Panc1 (cell line): ENCODE results near the gene CFAP20DC.

Experiments used
- POLR2AphosphoS5 ChIP-seq: IDR thresholded peaks from 2 replicates; pipeline ENCODE4 v1.6.1; 2012; ENCODE audit warnings: mild to moderate bottlenecking, low read depth, low read length, moderate library complexity
- SIN3A ChIP-seq: IDR thresholded peaks from 2 replicates; pipeline ENCODE4 v1.6.1; 2012; ENCODE audit warnings: low read depth, mild to moderate bottlenecking, low read length, moderate library complexity, borderline replicate concordance; ENCODE audit not compliant: insufficient read depth
- TCF7L2 ChIP-seq: IDR thresholded peaks from 2 replicates; pipeline ENCODE4 v1.6.1; 2011; ENCODE audit warnings: mild to moderate bottlenecking, low read depth, low read length, inconsistent platforms
- TF ChIP-seq, protein P1 (sequence below): fragments of 450-650 bp; IDR thresholded peaks from 2 replicates; pipeline ENCODE4 v1.5.1; 2017; ENCODE audit warnings: mild to moderate bottlenecking
- TF ChIP-seq, protein P2 (sequence below), 2 experiments: IDR thresholded peaks; 2 replicates each; pipeline ENCODE4 v1.6.1; 2011 to 2012; ENCODE audit warnings: low read depth in 2 of 2, control low read depth in 1 of 2, low read length in 1 of 2, mild to moderate bottlenecking in 1 of 2, moderate library complexity in 1 of 2; ENCODE audit not compliant: insufficient read depth in 1 of 2

GRCh38 chr3:58754074-58754473, 295.8 kb downstream of the CFAP20DC start:
- TF ChIP-seq, protein P1, sequence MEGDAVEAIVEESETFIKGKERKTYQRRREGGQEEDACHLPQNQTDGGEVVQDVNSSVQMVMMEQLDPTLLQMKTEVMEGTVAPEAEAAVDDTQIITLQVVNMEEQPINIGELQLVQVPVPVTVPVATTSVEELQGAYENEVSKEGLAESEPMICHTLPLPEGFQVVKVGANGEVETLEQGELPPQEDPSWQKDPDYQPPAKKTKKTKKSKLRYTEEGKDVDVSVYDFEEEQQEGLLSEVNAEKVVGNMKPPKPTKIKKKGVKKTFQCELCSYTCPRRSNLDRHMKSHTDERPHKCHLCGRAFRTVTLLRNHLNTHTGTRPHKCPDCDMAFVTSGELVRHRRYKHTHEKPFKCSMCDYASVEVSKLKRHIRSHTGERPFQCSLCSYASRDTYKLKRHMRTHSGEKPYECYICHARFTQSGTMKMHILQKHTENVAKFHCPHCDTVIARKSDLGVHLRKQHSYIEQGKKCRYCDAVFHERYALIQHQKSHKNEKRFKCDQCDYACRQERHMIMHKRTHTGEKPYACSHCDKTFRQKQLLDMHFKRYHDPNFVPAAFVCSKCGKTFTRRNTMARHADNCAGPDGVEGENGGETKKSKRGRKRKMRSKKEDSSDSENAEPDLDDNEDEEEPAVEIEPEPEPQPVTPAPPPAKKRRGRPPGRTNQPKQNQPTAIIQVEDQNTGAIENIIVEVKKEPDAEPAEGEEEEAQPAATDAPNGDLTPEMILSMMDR = no peak
- TF ChIP-seq SIN3A (no peak), POLR2AphosphoS5 (no peak), TCF7L2 (no peak)
- TF ChIP-seq, protein P2, sequence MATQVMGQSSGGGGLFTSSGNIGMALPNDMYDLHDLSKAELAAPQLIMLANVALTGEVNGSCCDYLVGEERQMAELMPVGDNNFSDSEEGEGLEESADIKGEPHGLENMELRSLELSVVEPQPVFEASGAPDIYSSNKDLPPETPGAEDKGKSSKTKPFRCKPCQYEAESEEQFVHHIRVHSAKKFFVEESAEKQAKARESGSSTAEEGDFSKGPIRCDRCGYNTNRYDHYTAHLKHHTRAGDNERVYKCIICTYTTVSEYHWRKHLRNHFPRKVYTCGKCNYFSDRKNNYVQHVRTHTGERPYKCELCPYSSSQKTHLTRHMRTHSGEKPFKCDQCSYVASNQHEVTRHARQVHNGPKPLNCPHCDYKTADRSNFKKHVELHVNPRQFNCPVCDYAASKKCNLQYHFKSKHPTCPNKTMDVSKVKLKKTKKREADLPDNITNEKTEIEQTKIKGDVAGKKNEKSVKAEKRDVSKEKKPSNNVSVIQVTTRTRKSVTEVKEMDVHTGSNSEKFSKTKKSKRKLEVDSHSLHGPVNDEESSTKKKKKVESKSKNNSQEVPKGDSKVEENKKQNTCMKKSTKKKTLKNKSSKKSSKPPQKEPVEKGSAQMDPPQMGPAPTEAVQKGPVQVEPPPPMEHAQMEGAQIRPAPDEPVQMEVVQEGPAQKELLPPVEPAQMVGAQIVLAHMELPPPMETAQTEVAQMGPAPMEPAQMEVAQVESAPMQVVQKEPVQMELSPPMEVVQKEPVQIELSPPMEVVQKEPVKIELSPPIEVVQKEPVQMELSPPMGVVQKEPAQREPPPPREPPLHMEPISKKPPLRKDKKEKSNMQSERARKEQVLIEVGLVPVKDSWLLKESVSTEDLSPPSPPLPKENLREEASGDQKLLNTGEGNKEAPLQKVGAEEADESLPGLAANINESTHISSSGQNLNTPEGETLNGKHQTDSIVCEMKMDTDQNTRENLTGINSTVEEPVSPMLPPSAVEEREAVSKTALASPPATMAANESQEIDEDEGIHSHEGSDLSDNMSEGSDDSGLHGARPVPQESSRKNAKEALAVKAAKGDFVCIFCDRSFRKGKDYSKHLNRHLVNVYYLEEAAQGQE (IDR thresholded peaks at IDR 0.05; ENCODE audit: insufficient read depth in 1 of 2, low read depth in 2 of 2, low read length in 1 of 2) = no peak
